ENCODE measurements around the gene PLIN4.
A peak's percentile ranks its signal among the peaks of the same experiment; 100 is the strongest.

PLIN4 gene

GRCh38 chr19:4493104-4493928 lies 25.0 kb downstream of the PLIN4 start:
- DNase-seq (ENCODE audit: low read depth in 1 of 2, low spot score in 1 of 2): no peak

GRCh38 chr19:4492337-4493103 lies 25.8 kb downstream of the PLIN4 start:
- no peak for DNase-seq (ENCODE audit: low read depth in 1 of 2, low spot score in 1 of 2)

GRCh38 chr19:4491446-4491845 lies 26.8 kb downstream of the PLIN4 start:
- DNase-seq (ENCODE audit: low read depth in 1 of 2, low spot score in 1 of 2): no peak

- DNase-seq (ENCODE audit: low read depth in 1 of 2, low spot score in 1 of 2): no peak
Observed at GRCh38 chr19:4488496-4488895, 29.8 kb downstream of the PLIN4 start.

GRCh38 chr19:4487572-4487971 lies 30.7 kb downstream of the PLIN4 start:
- DNase-seq (ENCODE audit: low read depth in 1 of 2, low spot score in 1 of 2): no peak

GRCh38 chr19:4483385-4483784 lies 34.9 kb downstream of the PLIN4 start:
- DNase-seq (ENCODE audit: low read depth in 1 of 2, low spot score in 1 of 2): no peak

GRCh38 chr19:4482721-4483364 lies 35.4 kb downstream of the PLIN4 start:
- DNase-seq (ENCODE audit: low read depth in 1 of 2, low spot score in 1 of 2): no peak

GRCh38 chr19:4477034-4477801 lies 41.1 kb downstream of the PLIN4 start:
- DNase-seq (ENCODE audit: low read depth in 1 of 2, low spot score in 1 of 2): no peak

GRCh38 chr19:4474514-4475022 lies 43.7 kb downstream of the PLIN4 start:
- DNase-seq (ENCODE audit: low read depth in 1 of 2, low spot score in 1 of 2): no peak

GRCh38 chr19:4473763-4474513 lies 44.3 kb downstream of the PLIN4 start:
- DNase-seq (ENCODE audit: low read depth in 1 of 2, low spot score in 1 of 2): no peak

GRCh38 chr19:4473011-4473762 lies 45.1 kb downstream of the PLIN4 start:
- no peak for DNase-seq (ENCODE audit: low read depth in 1 of 2, low spot score in 1 of 2)

GRCh38 chr19:4472174-4472974 lies 45.9 kb downstream of the PLIN4 start, which contains the start of gene HDGFL2:
TSS of gene HDGFL2 (plus strand) at chr19:4472297. CDS start at chr19:4472351, 54 bp downstream.
- peak in 1 of 2 donors; percentile 91 for DNase-seq (ENCODE audit: low read depth in 1 of 2, low spot score in 1 of 2)

- peak; percentile 89 to 95 for DNase-seq (ENCODE audit: low read depth in 1 of 2, low spot score in 1 of 2)
Observed at GRCh38 chr19:4471403-4472173, 46.7 kb downstream of the PLIN4 start.

- DNase-seq (ENCODE audit: low read depth in 1 of 2, low spot score in 1 of 2): no peak
Observed at GRCh38 chr19:4467835-4468234, 50.5 kb downstream of the PLIN4 start.

- no peak for DNase-seq (ENCODE audit: low read depth in 1 of 2, low spot score in 1 of 2)
Observed at GRCh38 chr19:4464815-4465581, 53.3 kb downstream of the PLIN4 start.

GRCh38 chr19:4457654-4458395 lies 60.5 kb downstream of the PLIN4 start, which contains the start of gene UBXN6:
TSS of gene UBXN6 (minus strand) at chr19:4457794. CDS start at chr19:4457697, 97 bp downstream.
- peak; percentile 91 to 94 for DNase-seq (ENCODE audit: low read depth in 1 of 2, low spot score in 1 of 2)

Measured in stimulated activated CD4-positive, alpha-beta T cell treated with anti-CD3 and anti-CD28 coated beads, Interleukin-15, amount 100 ng/mL, for 1 hour (primary cell).